Hepatocyte (in vitro differentiated cells): ENCODE measurements around the gene ARHGAP28. TPM values are rescaled to one million over a fixed set of nuclear protein-coding genes. Genes with fewer than 3 reads are reported as not detected.
A peak's percentile ranks its signal among the peaks of the same experiment; 100 is the strongest.

ENCODE experiments used
- DNase-seq: peaks from one replicate; pipeline ENCODE4 v3.0.0-alpha.2; 2016; ENCODE audit warnings: low spot score
- H2AFZ ChIP-seq: fragments of 200-600 bp; sonication (generic); 2 replicates; pipeline ENCODE4 v1.6.0; 2016; ENCODE audit warnings: antibody characterized with exemption, mild to moderate bottlenecking
- H3K27ac ChIP-seq: fragments of 200-600 bp; sonication (generic); 2 replicates; pipeline ENCODE4 v1.5.1; 2016; ENCODE audit warnings: mild to moderate bottlenecking
- H3K27me3 ChIP-seq: fragments of 200-600 bp; sonication (generic); 2 replicates; pipeline ENCODE4 v1.6.1; 2016
- H3K36me3 ChIP-seq: fragments of 200-600 bp; sonication (generic); replicated peaks from 2 replicates; pipeline ENCODE4 v1.5.1; 2016; ENCODE audit warnings: low read depth; ENCODE audit not compliant: insufficient read depth
- H3K4me1 ChIP-seq: fragments of 200-600 bp; sonication (generic); 2 replicates; pipeline ENCODE4 v1.5.1; 2016; ENCODE audit warnings: mild to moderate bottlenecking, moderate library complexity; ENCODE audit not compliant: insufficient read depth
- H3K4me2 ChIP-seq: fragments of 200-600 bp; sonication (generic); 2 replicates; pipeline ENCODE4 v1.6.0; 2016
- H3K4me3 ChIP-seq: fragments of 200-600 bp; sonication (generic); 2 replicates; pipeline ENCODE4 v1.5.1; 2016; ENCODE audit warnings: mild to moderate bottlenecking
- H3K79me2 ChIP-seq: fragments of 200-600 bp; sonication (generic); 2 replicates; pipeline ENCODE4 v1.6.0; 2017; ENCODE audit warnings: mild to moderate bottlenecking
- H3K9me2 ChIP-seq: fragments of 200-600 bp; sonication (generic); replicated peaks from 2 replicates; pipeline ENCODE4 v1.6.0; 2017; ENCODE audit warnings: mild to moderate bottlenecking; ENCODE audit not compliant: insufficient read depth
- H3K9me3 ChIP-seq: fragments of 200-600 bp; sonication (generic); 2 replicates; pipeline ENCODE4 v1.5.1; 2016; ENCODE audit warnings: low read depth, mild to moderate bottlenecking
- H4K20me1 ChIP-seq: fragments of 200-600 bp; sonication (generic); 2 replicates; pipeline ENCODE4 v1.6.0; 2016; ENCODE audit warnings: mild to moderate bottlenecking; ENCODE audit not compliant: insufficient read depth, poor library complexity, severe bottlenecking
- CTCF ChIP-seq: fragments of 200-600 bp; sonication (generic); IDR thresholded peaks from 2 replicates; pipeline ENCODE4 v1.5.1; 2016; ENCODE audit warnings: antibody characterized with exemption, mild to moderate bottlenecking; ENCODE audit not compliant: poor library complexity
- EZH2 ChIP-seq: fragments of 200-600 bp; sonication (generic); IDR thresholded peaks from 2 replicates; pipeline ENCODE4 v1.6.1; 2016; ENCODE audit warnings: antibody characterized with exemption, mild to moderate bottlenecking, borderline replicate concordance
- EZH2phosphoT487 ChIP-seq: fragments of 200-600 bp; sonication (generic); IDR thresholded peaks from one replicate; pipeline ENCODE4 v1.6.1; 2018; ENCODE audit warnings: antibody characterized with exemption, mild to moderate bottlenecking, low read depth, moderate library complexity; ENCODE audit not compliant: unreplicated experiment, severe bottlenecking
- WGBS: methylation state at CpG from one replicate; pipeline ENCODE4 v1.1.6; 2016; ENCODE audit warnings: low lambda C conversion rate; ENCODE audit errors: missing lambda C conversion rate; 5-methylcytosine and 5-hydroxymethylcytosine counted together
- polyA plus RNA-seq: library from polyadenylated mRNA; unstranded; fragments of >200 nt; fragmentation: Nextera tagmentation; extraction: Ambion mirVana; gene quantifications from 2 replicates; pipeline ENCODE4 v1.2.1, GENCODE V29; 2016
- total RNA-seq: library from RNA; depleted of rRNA; stranded (reverse); fragments of >200 nt; gene quantifications from 2 replicates; pipeline ENCODE4 v1.2.3, GENCODE V29; 2014

The ARHGAP28 gene
- total and polyA plus RNA-seq, 2 experiments from 2014 or later = 23.5 to 60.7 TPM

GRCh38 chr18:6752202-6752860, 22.8 kb downstream of the ARHGAP28 start:
- Histone ChIP-seq H3K4me1 (peaks cover 25% of the 10 kb centered on the region), H3K79me2 (peaks cover 85% of the 10 kb centered on the region), H3K27ac (peak overlapping the region; percentile 80), H3K9me2 (no peaks in the 10 kb centered on the region), H3K4me3 (no peak overlapping the region), H3K27me3 (no peaks in the 10 kb centered on the region), H3K4me2 (peak overlapping the region; percentile 56), H3K36me3 (no peaks in the 10 kb centered on the region), H4K20me1 (no peaks in the 10 kb centered on the region), H2AFZ (peak overlapping the region; percentile 12), H3K9me3 (no peaks in the 10 kb centered on the region)
- DNase-seq = peak; percentile 23
- TF ChIP-seq EZH2phosphoT487 (no peak), CTCF (no peak), EZH2 (no peak)
- WGBS = 33% methylated on average over 6 of the region's 6 CpGs

- H3K27me3 ChIP-seq = no peaks in the 10 kb centered on the region
- H3K9me2 ChIP-seq = no peaks in the 10 kb centered on the region
- H3K4me3 ChIP-seq = no peak overlapping the region
- WGBS = 85% methylated on average over 5 of the region's 5 CpGs
- no peak overlapping the region for H3K27ac ChIP-seq
- DNase-seq = no peak
- no peak for TF ChIP-seq EZH2phosphoT487
- no peak for TF ChIP-seq EZH2
- no peak for TF ChIP-seq CTCF
- no peak overlapping the region for H3K4me2 ChIP-seq
- peaks cover 76% of the 10 kb centered on the region for H3K79me2 ChIP-seq
- no peaks in the 10 kb centered on the region for H3K9me3 ChIP-seq
- H2AFZ ChIP-seq = no peak overlapping the region
- peaks cover 39% of the 10 kb centered on the region for H3K4me1 ChIP-seq
- H3K36me3 ChIP-seq = no peaks in the 10 kb centered on the region
- no peaks in the 10 kb centered on the region for H4K20me1 ChIP-seq
Observed at GRCh38 chr18:6755107-6755506, 25.6 kb downstream of the ARHGAP28 start.

DNA sequence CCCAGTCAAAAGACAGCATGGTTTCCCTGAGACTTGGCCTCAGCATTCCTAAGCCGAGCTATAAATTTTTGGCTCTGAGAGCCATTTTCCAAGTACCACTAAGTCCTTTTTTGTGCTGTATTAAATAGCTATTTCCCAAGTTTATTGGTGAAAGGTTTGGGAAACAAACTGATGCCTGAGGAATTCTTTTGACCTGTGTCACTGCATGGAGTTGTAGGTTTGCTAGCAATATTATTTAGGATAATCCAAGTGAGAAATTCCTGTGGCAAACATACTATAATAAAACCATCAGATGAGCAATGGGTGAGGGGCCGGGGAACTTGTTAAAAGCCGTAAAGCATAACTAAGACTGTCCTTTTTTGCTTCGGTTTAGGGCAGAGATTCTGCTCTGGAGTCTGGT, 28.4 kb downstream of the ARHGAP28 start:
- Histone ChIP-seq H3K27ac (peak overlapping the region; percentile 68), H3K9me3 (no peaks in the 10 kb centered on the region), H3K4me2 (peak overlapping the region; percentile 64), H3K4me3 (no peak overlapping the region), H3K36me3 (no peaks in the 10 kb centered on the region), H3K79me2 (peaks cover 75% of the 10 kb centered on the region), H3K27me3 (no peaks in the 10 kb centered on the region), H4K20me1 (no peaks in the 10 kb centered on the region), H3K9me2 (no peaks in the 10 kb centered on the region), H3K4me1 (peaks cover 23% of the 10 kb centered on the region), H2AFZ (no peak overlapping the region)
- 33% methylated on average over 4 of the region's 4 CpGs for WGBS
- no peak for DNase-seq
- no peak for TF ChIP-seq EZH2phosphoT487
- TF ChIP-seq CTCF = no peak
- no peak for TF ChIP-seq EZH2
